ENCODE results near the gene THEMIS.

THEMIS gene

DNA sequence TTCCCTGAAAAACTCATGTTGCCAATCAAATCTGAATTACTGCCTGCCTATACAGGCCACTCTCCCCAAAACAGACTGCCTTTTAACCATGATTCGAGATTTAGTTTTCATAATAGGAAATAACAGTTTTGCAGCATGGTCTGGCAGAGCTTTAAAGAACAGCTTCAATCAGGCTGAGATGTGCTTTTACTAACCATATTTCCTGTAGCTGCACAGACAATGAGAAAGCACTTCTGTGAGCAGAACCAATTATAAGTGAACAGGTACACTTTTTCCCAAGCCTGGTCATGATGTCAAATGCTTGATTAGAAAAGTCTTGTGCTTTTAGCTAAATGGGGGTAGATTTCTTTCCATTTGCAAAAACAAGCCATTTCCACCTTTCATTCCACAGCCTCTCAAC, 108.2 kb downstream of the THEMIS start:
- no peaks in the 10 kb centered on the region for H3K9me2 ChIP-seq (replicated peaks; ENCODE audit: control insufficient read depth, low read length)
- H3K9me3 ChIP-seq (ENCODE audit: control insufficient read depth, insufficient read depth, low read length): no peaks in the 10 kb centered on the region
- no peak overlapping the region for H3K4me3 ChIP-seq (ENCODE audit: low read length)
- H3K27me3 ChIP-seq (ENCODE audit: control insufficient read depth, low read length): no peaks in the 10 kb centered on the region
- no peaks in the 10 kb centered on the region for H4K20me1 ChIP-seq (ENCODE audit: control insufficient read depth, insufficient read depth, low read depth, low read length)
- H3K4me2 ChIP-seq (ENCODE audit: low read length): no peak overlapping the region
- no peaks in the 10 kb centered on the region for H3K79me2 ChIP-seq (ENCODE audit: control insufficient read depth, low read length)
- no peaks in the 10 kb centered on the region for H3K4me1 ChIP-seq (ENCODE audit: control insufficient read depth, low read length)
- no peaks in the 10 kb centered on the region for H3F3A ChIP-seq (ENCODE audit: control insufficient read depth, insufficient read depth)
- no peaks in the 10 kb centered on the region for H3K36me3 ChIP-seq (ENCODE audit: control insufficient read depth, low read length)
- H3K27ac ChIP-seq (ENCODE audit: low read depth, low read length): no peak overlapping the region
- TF ChIP-seq EZH2phosphoT487 (IDR thresholded peaks at IDR 0.05; ENCODE audit: borderline replicate concordance, low read length): no peak
- TF ChIP-seq, protein P1, sequence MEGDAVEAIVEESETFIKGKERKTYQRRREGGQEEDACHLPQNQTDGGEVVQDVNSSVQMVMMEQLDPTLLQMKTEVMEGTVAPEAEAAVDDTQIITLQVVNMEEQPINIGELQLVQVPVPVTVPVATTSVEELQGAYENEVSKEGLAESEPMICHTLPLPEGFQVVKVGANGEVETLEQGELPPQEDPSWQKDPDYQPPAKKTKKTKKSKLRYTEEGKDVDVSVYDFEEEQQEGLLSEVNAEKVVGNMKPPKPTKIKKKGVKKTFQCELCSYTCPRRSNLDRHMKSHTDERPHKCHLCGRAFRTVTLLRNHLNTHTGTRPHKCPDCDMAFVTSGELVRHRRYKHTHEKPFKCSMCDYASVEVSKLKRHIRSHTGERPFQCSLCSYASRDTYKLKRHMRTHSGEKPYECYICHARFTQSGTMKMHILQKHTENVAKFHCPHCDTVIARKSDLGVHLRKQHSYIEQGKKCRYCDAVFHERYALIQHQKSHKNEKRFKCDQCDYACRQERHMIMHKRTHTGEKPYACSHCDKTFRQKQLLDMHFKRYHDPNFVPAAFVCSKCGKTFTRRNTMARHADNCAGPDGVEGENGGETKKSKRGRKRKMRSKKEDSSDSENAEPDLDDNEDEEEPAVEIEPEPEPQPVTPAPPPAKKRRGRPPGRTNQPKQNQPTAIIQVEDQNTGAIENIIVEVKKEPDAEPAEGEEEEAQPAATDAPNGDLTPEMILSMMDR (IDR thresholded peaks at IDR 0.05; ENCODE audit: low read depth, low read length, poor library complexity, severe bottlenecking): no peak

DNA sequence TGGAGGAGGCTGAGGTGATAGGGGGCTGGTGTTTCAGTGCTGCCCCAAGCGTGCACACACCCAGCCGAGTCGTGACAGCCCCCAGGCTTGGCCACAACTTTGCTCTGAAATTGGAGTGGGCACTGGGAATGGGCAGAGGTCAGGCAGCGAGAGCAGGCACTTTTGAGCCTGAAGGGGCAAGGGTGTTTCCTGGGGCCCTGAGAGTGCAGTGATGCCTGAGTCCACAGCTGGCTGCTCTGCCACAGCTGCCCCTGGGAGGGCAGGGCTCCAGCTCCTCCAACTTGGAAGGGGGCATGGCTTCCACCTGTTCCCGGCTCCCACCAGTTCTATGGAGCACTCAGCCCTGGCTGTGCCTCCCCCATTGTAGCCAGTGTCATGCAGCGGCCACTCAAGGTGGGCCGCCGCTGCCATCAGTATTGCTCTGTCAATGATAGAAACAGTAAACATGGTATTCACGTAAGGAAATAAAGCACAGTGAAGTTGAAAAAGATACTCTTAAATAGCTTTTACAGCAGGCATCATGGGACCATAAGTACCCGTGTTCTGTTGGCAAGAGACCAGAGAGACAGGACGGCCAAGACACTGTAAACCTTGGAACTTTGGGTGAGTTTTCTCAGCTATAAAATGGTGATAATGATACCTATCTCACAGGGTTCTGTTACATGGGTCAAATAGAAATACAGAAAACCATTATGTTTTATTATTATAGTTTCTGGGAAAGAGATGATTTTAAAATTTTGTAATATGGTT, 108.9 kb downstream of the THEMIS start:
- no peak overlapping the region for H3K4me2 ChIP-seq (ENCODE audit: low read length)
- no peaks in the 10 kb centered on the region for H3F3A ChIP-seq (ENCODE audit: control insufficient read depth, insufficient read depth)
- H3K9me3 ChIP-seq (ENCODE audit: control insufficient read depth, insufficient read depth, low read length): no peaks in the 10 kb centered on the region
- H3K4me1 ChIP-seq (ENCODE audit: control insufficient read depth, low read length): no peaks in the 10 kb centered on the region
- H3K9me2 ChIP-seq (replicated peaks; ENCODE audit: control insufficient read depth, low read length): no peaks in the 10 kb centered on the region
- H4K20me1 ChIP-seq (ENCODE audit: control insufficient read depth, insufficient read depth, low read depth, low read length): no peaks in the 10 kb centered on the region
- H3K36me3 ChIP-seq (ENCODE audit: control insufficient read depth, low read length): no peaks in the 10 kb centered on the region
- TF ChIP-seq, protein P1 (IDR thresholded peaks at IDR 0.05; ENCODE audit: low read depth, low read length, poor library complexity, severe bottlenecking): no peak
- TF ChIP-seq EZH2phosphoT487 (IDR thresholded peaks at IDR 0.05; ENCODE audit: borderline replicate concordance, low read length): no peak
- no peak overlapping the region for H3K4me3 ChIP-seq (ENCODE audit: low read length)
- H3K27me3 ChIP-seq (ENCODE audit: control insufficient read depth, low read length): no peaks in the 10 kb centered on the region
- no peak overlapping the region for H3K27ac ChIP-seq (ENCODE audit: low read depth, low read length)
- H3K79me2 ChIP-seq (ENCODE audit: control insufficient read depth, low read length): no peaks in the 10 kb centered on the region

DNA sequence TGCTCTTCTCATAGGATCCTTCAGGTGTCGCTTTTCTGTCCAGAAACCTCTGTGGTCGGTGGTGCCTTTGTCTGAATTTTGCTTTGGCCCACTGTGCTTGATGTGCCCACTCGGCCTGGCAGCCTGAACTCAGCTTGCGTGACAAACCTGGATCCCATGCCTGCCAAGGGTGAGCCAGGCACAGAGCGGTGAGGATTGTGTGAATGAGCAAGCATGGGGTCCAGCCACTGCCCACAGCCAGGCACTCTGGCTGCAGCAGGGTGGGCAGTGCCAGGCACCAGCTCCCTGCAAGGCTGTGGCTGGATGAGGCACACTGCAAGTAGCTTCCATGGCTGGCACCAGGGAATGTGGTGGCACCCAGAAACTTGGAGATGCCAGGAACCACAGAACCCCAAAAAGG, 110.3 kb downstream of the THEMIS start:
- Histone ChIP-seq H3K36me3 (ENCODE audit: control insufficient read depth, low read length) (no peaks in the 10 kb centered on the region), H3K4me2 (ENCODE audit: low read length) (no peak overlapping the region), H3K27me3 (ENCODE audit: control insufficient read depth, low read length) (no peaks in the 10 kb centered on the region), H3F3A (ENCODE audit: control insufficient read depth, insufficient read depth) (no peaks in the 10 kb centered on the region), H3K4me3 (ENCODE audit: low read length) (no peak overlapping the region), H4K20me1 (ENCODE audit: control insufficient read depth, insufficient read depth, low read depth, low read length) (no peaks in the 10 kb centered on the region), H3K9me3 (ENCODE audit: control insufficient read depth, insufficient read depth, low read length) (no peaks in the 10 kb centered on the region), H3K9me2 (replicated peaks; ENCODE audit: control insufficient read depth, low read length) (no peaks in the 10 kb centered on the region), H3K4me1 (ENCODE audit: control insufficient read depth, low read length) (no peaks in the 10 kb centered on the region), H3K79me2 (ENCODE audit: control insufficient read depth, low read length) (no peaks in the 10 kb centered on the region), H3K27ac (ENCODE audit: low read depth, low read length) (no peak overlapping the region)
- no peak for TF ChIP-seq EZH2phosphoT487 (IDR thresholded peaks at IDR 0.05; ENCODE audit: borderline replicate concordance, low read length)
- TF ChIP-seq, protein P1 (IDR thresholded peaks at IDR 0.05; ENCODE audit: low read depth, low read length, poor library complexity, severe bottlenecking): no peak
